ENCODE data around the gene IL1B.
"Not testable (repeated sequence)": the region's sequence is repeated elsewhere in the genome, so short reads cannot be mapped to it uniquely, and the experiment has no call there.

IL1B gene

DNA sequence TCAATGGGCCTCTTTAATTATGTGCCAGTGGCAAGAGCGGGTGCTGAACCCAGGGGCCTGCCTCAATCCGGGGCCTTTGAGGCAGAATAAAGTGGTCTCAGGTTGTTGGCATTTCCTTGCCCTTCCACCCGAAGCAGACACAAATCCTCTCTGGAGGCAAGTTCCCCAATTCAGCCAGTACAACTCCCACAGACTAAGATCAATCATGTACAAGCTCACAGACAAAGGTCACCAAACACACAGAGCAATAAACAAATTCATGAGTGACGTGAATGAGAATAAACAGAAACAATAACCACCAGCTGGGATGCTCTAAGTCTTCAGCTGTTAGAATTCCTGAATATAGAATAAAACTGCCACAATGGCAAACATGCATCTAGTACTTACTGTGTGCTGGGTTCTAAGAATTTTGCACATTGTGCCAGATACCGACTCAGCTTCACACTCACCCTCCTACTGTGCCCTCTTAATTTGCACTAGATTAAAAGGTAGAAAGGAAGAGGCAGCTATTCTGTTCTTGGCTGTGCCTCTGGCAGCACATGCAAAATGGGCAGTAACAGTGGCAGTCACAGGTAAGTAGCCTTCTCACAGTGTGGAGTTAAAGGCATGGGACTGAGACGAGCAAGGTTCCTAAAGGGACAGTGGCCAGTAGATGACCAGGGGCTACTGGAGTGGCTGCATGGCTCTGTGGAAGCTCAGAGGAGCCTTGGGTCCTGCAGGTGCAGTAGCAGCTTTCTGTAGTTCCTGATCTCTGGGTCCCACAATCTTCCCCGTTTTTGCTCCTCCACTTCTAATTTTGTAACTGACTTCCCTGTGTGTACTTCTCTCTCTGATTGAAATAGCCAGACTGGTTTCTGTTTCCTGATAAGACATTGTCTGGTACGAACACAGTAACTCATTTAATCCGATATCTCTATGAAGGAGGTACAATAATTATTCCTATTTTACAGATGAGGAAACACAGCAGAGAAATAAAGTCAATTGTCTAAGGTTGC, 34.6 kb upstream of the IL1B start:
- no peak overlapping the region for H3K4me3 ChIP-seq (ENCODE audit: low read length)
- TF ChIP-seq, protein P1, sequence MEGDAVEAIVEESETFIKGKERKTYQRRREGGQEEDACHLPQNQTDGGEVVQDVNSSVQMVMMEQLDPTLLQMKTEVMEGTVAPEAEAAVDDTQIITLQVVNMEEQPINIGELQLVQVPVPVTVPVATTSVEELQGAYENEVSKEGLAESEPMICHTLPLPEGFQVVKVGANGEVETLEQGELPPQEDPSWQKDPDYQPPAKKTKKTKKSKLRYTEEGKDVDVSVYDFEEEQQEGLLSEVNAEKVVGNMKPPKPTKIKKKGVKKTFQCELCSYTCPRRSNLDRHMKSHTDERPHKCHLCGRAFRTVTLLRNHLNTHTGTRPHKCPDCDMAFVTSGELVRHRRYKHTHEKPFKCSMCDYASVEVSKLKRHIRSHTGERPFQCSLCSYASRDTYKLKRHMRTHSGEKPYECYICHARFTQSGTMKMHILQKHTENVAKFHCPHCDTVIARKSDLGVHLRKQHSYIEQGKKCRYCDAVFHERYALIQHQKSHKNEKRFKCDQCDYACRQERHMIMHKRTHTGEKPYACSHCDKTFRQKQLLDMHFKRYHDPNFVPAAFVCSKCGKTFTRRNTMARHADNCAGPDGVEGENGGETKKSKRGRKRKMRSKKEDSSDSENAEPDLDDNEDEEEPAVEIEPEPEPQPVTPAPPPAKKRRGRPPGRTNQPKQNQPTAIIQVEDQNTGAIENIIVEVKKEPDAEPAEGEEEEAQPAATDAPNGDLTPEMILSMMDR (IDR thresholded peaks at IDR 0.05; ENCODE audit: insufficient read depth, low read depth, low read length, missing control alignments) = no peak
- DNase-seq (ENCODE audit: low read depth) = no peak

DNA sequence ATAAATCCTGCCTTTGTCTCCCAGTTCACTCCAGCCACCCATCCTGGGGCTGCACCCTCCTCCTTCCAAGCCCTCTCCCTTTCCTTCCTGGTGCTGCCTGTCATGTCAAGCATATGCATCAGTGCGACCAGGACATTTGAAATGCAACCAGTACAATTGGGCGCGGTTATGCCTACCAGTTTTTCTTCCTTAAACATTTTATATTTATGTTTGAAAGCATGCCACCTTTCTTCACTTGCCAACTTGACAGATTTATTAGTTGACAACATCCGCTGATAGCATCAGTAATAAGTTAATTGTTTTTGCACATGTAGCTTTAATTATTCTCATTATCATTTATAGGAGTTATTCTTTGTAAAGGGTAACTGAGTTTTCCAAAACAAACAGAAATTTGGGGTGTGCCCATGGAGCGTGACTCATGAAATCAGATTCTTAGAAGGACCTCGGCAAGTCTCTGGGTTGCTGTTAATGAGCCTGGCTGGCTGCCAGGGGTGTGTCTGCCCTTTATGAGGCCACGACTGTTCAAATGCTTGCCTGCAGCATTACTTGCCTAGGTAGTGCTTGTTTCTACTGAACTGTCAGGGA, 32.8 kb upstream of the IL1B start:
- H3K4me3 ChIP-seq (ENCODE audit: low read length) = no peak overlapping the region
- TF ChIP-seq, protein P1 (IDR thresholded peaks at IDR 0.05; ENCODE audit: insufficient read depth, low read depth, low read length, missing control alignments) = no peak
- DNase-seq (ENCODE audit: low read depth) = peak; percentile 98

DNA sequence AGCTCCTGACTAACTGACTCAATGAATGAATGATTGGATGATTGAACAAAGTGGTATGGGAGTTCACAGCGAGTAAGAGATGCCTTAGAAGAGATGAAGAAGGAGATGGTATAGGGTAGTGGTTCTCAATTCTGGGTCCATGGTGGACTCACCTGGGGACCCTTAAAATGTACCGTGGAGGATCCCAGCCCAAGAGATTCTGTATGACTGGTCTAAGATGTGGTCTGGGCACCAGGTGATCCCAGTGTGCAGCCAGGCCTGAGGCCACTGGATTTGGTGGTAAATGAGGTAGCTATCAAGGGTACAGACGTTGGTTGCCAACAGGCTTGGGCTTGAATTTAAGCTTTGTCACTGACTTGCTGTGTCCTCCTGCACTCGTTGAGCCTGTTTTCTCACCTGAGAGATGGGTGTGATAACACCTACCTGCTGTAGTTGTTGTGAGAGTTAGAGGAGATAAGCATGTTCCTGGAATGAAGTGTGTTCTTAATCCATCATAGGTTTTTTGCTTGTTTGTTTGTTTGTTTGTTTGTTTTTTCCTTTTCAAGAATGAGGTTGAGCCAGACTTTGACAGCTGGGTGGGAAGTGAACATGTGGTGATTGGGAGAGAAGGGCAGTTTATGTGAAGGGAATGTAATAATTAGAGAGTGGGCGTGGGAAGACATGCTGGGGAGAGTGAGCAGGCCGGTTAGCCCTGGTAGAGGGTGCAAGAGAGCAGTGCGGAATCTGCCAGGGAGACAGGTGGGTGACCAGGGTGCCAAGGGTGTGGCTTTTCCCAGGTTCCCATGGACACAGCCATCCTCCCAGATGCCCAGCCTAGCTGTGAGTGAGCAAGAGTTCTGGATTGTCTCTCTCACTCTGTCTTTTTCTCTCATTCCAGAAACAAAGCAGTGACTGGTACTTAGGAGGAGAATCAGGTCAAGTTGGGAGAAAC, 31.4 kb upstream of the IL1B start:
- no peak overlapping the region for H3K4me3 ChIP-seq (ENCODE audit: low read length)
- TF ChIP-seq, protein P1 (IDR thresholded peaks at IDR 0.05; ENCODE audit: insufficient read depth, low read depth, low read length, missing control alignments) = peak; percentile 15
- peak; percentile 87 for DNase-seq (ENCODE audit: low read depth)

DNA sequence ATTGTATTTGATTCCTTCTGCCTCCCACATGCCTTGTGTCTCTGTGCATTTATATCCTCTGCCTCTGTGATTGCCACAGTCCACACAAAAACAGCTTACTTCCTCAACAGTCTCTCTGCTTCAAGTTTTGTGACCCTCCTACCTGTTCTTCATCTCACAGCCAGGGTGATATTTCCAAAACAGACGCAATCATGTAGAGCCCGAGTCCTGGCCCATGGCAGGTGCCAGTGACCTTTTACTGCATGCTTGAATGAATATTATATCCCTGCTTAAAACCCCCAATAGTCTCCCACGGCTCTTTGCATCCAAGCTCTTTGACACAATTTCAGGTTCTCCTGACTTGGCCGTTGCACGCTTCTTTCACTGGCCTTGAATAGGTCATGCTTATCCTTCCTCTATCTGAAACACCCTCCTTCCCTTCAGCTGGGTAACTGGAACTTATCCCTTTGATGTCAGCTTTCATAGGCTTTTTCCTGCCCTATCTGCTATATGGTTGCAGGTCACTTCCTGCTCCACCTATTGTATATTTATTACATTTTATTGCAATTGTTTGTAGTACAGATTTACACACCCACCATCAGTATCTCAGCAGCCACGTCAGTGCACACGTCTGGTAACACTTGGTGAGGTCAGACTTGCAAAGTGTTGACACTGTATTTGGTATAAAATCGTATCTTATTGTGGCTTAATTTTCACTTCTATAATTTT, 29.7 kb upstream of the IL1B start:
- no peak for DNase-seq (ENCODE audit: low read depth)
- TF ChIP-seq, protein P1 (IDR thresholded peaks at IDR 0.05; ENCODE audit: insufficient read depth, low read depth, low read length, missing control alignments) = no peak

DNA sequence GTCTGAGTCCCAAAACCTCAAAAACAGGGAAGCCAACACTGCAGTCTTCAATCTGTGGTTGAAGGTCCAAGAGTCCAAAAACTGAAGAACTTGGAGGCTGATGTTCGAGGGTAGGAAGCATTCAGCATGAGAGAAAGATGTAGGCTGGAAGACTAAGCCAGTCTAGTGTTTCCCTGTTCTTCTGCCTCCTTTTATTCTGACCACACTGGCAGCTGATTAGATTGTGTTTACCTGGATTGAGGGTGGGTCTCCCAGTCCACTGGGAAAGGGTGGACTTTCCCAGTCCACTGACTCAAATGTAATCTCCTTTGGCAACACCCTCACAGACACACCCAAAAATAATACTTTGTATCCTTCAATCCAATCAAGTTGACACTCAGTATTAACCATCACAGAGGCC, 27.5 kb upstream of the IL1B start:
- TF ChIP-seq, protein P1 (IDR thresholded peaks at IDR 0.05; ENCODE audit: insufficient read depth, low read depth, low read length, missing control alignments) = no peak
- DNase-seq (ENCODE audit: low read depth) = no peak
- H3K4me3 ChIP-seq (ENCODE audit: low read length) = no peak overlapping the region

More for the DNA sequence above, 29.7 kb upstream of the IL1B start:
- no peak overlapping the region for H3K4me3 ChIP-seq (ENCODE audit: low read length)

DNA sequence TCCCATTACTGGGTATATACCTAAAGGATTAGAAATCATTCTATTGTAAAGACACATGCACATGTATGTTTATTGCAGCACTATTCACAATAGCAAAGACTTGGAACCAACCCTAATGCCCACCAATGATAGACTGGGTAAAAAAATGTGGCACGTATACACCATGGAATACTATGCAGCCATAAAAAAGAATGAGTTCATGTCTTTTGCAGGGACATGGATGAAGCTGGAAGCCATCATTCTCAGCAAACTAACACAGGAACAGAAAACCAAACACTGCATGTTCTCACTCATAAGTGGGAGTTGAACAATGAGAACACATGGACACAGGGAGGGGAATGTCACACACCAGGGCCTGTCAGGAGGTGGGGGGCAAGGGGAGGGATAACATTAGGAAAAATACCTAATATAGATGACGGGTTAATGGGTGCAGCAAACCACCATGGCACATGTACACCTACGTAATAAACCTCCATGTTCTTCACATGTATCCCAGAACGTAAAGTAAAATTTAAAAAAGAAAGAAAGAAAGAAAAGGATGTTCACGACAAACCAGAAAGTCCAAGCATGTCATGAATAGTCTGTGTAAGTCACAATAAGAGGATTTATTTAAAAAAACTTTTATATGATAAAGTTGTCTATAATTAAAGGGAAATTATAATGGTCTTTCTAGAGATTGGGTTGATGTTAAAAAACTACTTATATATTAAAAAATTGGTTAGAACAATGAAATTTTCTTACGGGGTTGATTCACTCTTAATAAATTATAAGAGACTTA, 23.0 kb upstream of the IL1B start:
- H3K4me3 ChIP-seq (ENCODE audit: low read length); DNase-seq (ENCODE audit: low read depth): not testable (repeated sequence)
